ENCODE results near the gene CGB5.
A peak's percentile ranks its signal among the peaks of the same experiment; 100 is the strongest.
"Not testable (repeated sequence)": the region's sequence is repeated elsewhere in the genome, so short reads cannot be mapped to it uniquely, and the experiment has no call there.

CGB5 gene

GRCh38 chr19:49017666-49018351 is 25.8 kb upstream of the CGB5 start:
- DNase-seq, result peak; percentile 65 to 72
- H3K27ac Mint-ChIP-seq, result peak overlapping the region in 1 of 2 donors; percentile 29
- peak; percentile 83 for ATAC-seq
- peaks cover 33% of the 10 kb centered on the region for H3K4me1 Mint-ChIP-seq
- H3K9me3 Mint-ChIP-seq, result no peaks in the 10 kb centered on the region
- peaks cover 19% of the 10 kb centered on the region for H3K27me3 Mint-ChIP-seq
- peak overlapping the region; percentile 79 to 84 for H3K4me3 Mint-ChIP-seq

DNA sequence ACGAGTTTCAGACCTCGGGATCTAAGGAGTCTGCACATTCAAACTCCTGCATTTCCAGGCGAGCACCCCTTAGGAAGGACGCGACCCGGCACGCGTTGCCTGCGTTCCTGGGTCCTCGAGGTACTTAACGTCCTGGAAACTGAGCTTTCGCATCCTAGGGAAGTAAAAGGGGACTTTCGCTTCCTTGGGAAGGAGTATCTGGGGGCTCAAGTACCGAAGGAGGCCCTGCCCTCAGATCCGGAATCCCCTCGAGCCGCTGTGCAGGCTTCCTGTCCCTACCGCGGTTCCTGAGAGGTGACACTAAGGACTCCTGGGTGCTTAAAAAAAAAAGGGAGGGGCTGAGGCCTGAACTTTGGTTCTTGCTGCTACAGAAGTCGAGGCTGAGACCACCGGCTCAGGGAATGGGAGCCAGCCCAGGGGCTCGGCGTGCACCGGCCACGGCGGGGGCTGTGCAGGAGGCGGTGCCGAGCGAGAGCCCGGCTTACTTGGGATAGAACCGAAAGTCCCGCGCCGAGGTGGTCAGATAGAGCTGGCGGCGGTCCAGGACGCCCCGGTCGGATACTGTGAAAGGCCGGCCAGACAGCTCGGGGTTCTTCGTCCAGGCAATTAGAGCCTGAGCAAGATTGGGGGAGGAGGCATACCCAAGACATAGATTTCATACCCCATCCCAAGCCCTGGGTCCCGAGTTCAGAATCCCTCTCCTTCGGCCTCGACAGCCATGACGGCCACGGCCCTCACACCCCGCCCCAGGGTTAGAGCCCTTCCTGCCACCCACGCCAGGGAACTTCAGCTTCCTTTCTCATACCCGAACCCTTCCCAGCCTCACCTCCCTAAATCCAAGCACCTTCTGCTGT is 25.0 kb upstream of the CGB5 start:
- H3K9me3 Mint-ChIP-seq, DNase-seq, ATAC-seq, H3K27ac Mint-ChIP-seq: not testable (repeated sequence)
- Mint-ChIP-seq H3K4me3 (peak overlapping the region; percentile 79 to 84), H3K4me1 (peaks cover 33% of the 10 kb centered on the region), H3K27me3 (peaks cover 19% of the 10 kb centered on the region)

- peaks cover 19% of the 10 kb centered on the region for H3K27me3 Mint-ChIP-seq
- peak overlapping the region in 1 of 2 donors; percentile 88 for H3K27ac Mint-ChIP-seq
- H3K4me3 Mint-ChIP-seq, result peak overlapping the region; percentile 79 to 84
- peak; percentile 54 to 64 for DNase-seq
- peaks cover 33% of the 10 kb centered on the region for H3K4me1 Mint-ChIP-seq
- H3K9me3 Mint-ChIP-seq, result no peaks in the 10 kb centered on the region
- peak; percentile 44 for ATAC-seq
Observed at GRCh38 chr19:49019242-49019932, 24.3 kb upstream of the CGB5 start.

DNA sequence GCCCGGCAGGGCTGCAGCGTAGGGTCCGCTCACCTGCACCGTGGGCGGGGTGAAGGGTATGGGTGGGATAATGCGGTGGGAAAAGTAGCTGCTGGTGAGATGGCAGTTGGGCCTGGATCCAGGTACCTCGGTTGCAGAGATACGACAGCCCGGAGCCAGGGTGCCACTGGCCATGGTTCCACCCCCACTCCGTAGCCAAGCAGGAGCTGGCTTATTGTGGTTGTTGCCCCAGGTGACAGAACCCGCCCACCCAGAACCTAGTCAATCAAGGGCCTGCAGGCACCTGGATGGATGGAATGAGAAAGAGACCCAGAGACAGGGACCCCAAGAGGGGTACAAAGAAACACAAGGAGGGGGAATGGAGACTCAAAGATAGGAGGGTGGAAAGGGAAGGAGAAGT is 23.3 kb upstream of the CGB5 start:
- H3K4me3 Mint-ChIP-seq, result peak overlapping the region in 1 of 2 donors; percentile 79
- H3K27ac Mint-ChIP-seq, result peak overlapping the region in 1 of 2 donors; percentile 78
- H3K9me3 Mint-ChIP-seq, result no peaks in the 10 kb centered on the region
- no peak for ATAC-seq
- peaks cover 33% of the 10 kb centered on the region for H3K4me1 Mint-ChIP-seq
- no peak for DNase-seq
- H3K27me3 Mint-ChIP-seq, result peaks cover 19% of the 10 kb centered on the region

DNA sequence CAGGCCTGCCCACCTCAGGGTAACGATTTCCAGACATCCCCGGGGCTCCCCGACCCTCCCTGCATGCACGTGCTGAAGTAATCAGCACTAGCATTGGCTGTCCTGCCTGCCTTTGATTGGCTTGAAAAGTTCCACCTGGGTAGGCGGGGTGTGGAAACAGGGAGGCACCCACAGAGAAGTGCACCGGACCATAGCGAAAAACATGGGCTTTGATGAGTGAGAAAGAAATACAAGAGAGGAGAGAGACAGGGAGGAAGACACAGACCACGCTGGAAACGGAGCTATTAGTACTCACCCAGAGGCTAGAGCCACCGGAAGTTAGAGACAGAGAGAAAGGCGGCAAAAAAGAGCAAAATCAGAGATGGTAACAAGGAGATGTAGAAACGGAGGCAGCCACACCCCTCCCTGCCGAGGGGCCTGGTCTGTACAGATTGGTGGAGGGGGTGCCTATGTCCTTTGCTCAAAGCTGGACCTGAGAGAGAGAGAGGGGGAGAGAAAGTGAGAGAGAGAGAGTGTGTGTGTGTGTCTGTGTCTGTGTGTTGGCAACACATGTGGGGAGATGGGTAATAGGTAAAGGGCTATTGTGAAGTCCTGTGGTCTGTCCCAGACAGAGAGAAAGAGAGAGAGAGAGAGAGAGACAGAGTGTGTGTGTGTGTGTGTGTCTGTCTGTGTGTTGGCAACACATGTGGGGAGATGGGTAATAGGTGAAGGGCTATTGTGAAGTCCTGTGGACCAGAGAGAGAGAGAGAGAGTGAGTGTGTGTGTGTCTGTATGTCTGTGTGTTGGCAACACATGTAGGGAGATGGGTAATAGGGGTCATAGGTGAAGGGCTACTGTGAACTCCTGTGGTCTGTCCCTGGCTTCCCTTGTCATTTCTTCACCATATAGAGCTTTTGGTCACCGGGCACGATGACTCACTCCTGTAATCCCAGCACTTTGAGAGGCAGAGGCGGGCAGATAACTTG is 22.4 kb upstream of the CGB5 start:
- no peak for DNase-seq
- Mint-ChIP-seq H3K4me1 (peaks cover 33% of the 10 kb centered on the region), H3K9me3 (no peaks in the 10 kb centered on the region), H3K4me3 (no peak overlapping the region), H3K27me3 (peaks cover 19% of the 10 kb centered on the region), H3K27ac (peak overlapping the region in 1 of 2 donors; percentile 10)
- ATAC-seq, result peak; percentile 24

DNA sequence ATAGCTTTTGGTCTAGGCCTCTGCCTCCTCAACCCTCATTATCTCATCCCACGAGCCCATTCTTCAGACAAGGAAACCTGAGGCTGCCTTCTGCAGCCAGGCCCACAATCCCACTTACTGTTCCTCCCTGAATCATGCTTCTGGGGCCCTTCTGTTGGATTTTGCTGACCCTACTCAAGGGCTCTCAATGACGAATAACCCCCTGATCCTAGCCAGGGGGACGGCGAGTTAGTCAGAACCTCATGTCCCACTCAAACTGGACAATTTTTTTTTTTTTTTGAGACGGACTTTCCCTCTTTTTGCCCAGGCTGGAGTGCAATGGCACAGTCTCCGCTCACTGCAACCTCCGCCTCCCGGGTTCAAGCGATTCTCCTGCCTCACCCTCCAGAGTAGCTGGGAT is 21.5 kb upstream of the CGB5 start:
- Mint-ChIP-seq H3K9me3 (no peaks in the 10 kb centered on the region), H3K4me3 (no peak overlapping the region), H3K4me1 (peaks cover 33% of the 10 kb centered on the region), H3K27me3 (peaks cover 19% of the 10 kb centered on the region), H3K27ac (no peak overlapping the region)
- ATAC-seq (no peak), DNase-seq (no peak)

DNA sequence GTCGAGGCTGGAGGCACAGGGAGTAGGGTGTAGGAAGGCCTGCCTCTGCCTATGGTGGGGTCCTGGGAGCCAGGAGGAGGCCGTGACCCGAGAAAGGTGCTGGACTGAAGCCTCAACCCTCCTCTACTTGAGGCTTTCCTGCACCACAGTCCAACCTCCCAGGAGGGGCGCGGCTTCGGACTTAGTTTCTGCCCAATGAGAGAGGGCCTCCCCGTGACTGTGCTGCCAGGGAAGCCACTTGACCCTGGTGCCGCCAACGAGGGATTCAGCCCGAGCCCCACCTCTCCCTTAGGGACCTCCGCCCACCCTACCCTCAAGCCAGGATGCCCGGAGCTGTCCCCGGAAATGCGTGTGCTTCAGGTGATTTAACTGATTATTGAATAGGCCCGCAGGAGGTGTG is 19.4 kb upstream of the CGB5 start, which contains the start of gene CGB3:
CGB3 (minus strand) TSS at position 101 of the 400 bp plus-strand sequence. CDS start 362 bp downstream, outside the sequence.
- not testable (repeated sequence) for H3K4me3 Mint-ChIP-seq, DNase-seq, H3K9me3 Mint-ChIP-seq, ATAC-seq, H3K27ac Mint-ChIP-seq
- Mint-ChIP-seq H3K4me1 (peaks cover 22% of the 10 kb centered on the region), H3K27me3 (peaks cover 13% of the 10 kb centered on the region)

- not testable (repeated sequence) for H3K9me3 Mint-ChIP-seq, ATAC-seq, DNase-seq, H3K4me3 Mint-ChIP-seq, H3K27me3 Mint-ChIP-seq, H3K27ac Mint-ChIP-seq
- peaks cover 15% of the 10 kb centered on the region for H3K4me1 Mint-ChIP-seq
Observed at GRCh38 chr19:49025088-49025487, 18.6 kb upstream of the CGB5 start.

GRCh38 chr19:49025599-49025998 is 18.0 kb upstream of the CGB5 start:
- not testable (repeated sequence) for H3K27me3 Mint-ChIP-seq, H3K4me3 Mint-ChIP-seq, H3K27ac Mint-ChIP-seq, DNase-seq, ATAC-seq, H3K9me3 Mint-ChIP-seq
- H3K4me1 Mint-ChIP-seq, result peaks cover 11% of the 10 kb centered on the region

GRCh38 chr19:49028686-49029085 is 15.0 kb upstream of the CGB5 start:
- H3K4me3 Mint-ChIP-seq, H3K9me3 Mint-ChIP-seq, H3K27me3 Mint-ChIP-seq, H3K27ac Mint-ChIP-seq, DNase-seq, ATAC-seq: not testable (repeated sequence)
- H3K4me1 Mint-ChIP-seq, result peaks cover 10% of the 10 kb centered on the region

DNA sequence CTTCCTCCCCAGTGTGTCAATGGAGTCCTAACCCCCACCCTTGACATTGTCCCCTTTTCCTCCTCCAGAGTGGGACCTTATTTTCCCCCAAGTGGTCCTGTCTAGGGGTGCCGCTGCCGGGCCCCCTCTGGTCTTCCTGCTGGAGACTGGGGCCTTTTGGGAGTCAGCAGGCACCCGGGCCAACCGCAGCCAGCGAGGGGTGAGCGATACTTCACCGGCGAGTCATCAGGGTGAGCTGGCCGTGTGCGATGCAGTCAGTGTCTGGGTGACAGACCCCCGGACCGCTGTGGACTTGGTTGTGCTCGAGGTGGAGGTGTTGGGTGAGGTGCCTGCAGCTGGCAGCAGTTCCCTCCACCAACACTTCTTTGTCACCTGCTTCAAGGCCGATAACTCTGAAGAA is 13.9 kb upstream of the CGB5 start:
- Mint-ChIP-seq H3K27ac (peak overlapping the region in 1 of 2 donors; percentile 68), H3K4me1 (peaks cover 10% of the 10 kb centered on the region)
- H3K4me3 Mint-ChIP-seq, H3K9me3 Mint-ChIP-seq, DNase-seq, H3K27me3 Mint-ChIP-seq, ATAC-seq: not testable (repeated sequence)

- H3K4me1 Mint-ChIP-seq, result peaks cover 10% of the 10 kb centered on the region
- ATAC-seq, H3K4me3 Mint-ChIP-seq, H3K27ac Mint-ChIP-seq, H3K9me3 Mint-ChIP-seq, H3K27me3 Mint-ChIP-seq, DNase-seq: not testable (repeated sequence)
Observed at GRCh38 chr19:49030323-49030722, 13.3 kb upstream of the CGB5 start.

DNA sequence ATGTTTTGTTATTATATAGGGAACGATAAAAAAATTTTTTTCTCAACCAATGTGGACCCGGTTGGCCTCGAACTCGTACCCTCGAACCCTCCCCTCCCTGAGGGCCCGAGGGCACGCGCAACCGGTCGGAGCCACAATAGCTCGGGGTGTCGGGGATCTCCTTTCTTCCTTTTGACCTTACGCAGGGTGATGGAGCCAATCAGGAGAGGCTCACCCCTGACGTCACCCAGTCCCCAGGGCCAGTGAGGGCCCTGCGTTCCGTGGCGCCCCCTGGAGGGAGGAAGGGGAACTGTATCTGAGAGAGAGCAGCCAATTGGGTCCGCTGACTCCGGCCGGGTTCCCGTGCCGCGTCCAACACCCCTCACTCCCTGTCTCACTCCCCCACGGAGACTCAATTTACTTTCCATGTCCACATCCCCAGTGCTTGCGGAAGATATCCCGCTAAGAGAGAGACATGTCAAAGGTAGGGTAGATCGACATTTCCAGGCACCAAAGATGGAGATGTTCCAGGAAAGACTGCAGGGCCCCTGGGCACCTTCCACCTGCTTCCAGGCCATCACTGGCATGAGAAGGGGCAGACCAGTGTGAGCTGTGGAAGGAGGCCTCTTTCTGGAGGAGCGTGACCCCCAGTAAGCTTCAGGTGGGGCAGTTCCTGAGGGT is 11.9 kb upstream of the CGB5 start, which contains the start of gene CGB2:
CGB2 (plus strand) TSS at position 249 of the 660 bp plus-strand sequence; CDS start at position 455, 206 bp downstream.
- H3K27me3 Mint-ChIP-seq, H3K9me3 Mint-ChIP-seq: not testable (repeated sequence)
- peaks cover 10% of the 10 kb centered on the region for H3K4me1 Mint-ChIP-seq
- H3K4me3 Mint-ChIP-seq, result peak within 1 kb of the TSS; percentile 75 to 82
- peak within 1 kb of the TSS; percentile 88 to 100 for H3K27ac Mint-ChIP-seq
- ATAC-seq, result peak; percentile 97
- DNase-seq, result peak; percentile 88 to 91

GRCh38 chr19:49036815-49037214 is 6.8 kb upstream of the CGB5 start, which contains the start of gene CGB1:
Gene CGB1, minus strand, starts transcription at chr19:49036895. Its CDS starts 184 bp downstream, at chr19:49036711.
- H3K4me3 Mint-ChIP-seq, H3K9me3 Mint-ChIP-seq, H3K27me3 Mint-ChIP-seq, H3K4me1 Mint-ChIP-seq: not testable (repeated sequence)
- ATAC-seq, result peak; percentile 75
- peak; percentile 68 to 76 for DNase-seq
- H3K27ac Mint-ChIP-seq, result peak within 1 kb of the TSS in 1 of 2 donors; percentile 82
